Fibroblast of skin of abdomen (primary cell): Measurements from ENCODE around the gene SLC16A11.
A peak's percentile ranks its signal among the peaks of the same experiment; 100 is the strongest.
"Not testable (repeated sequence)": the region's sequence is repeated elsewhere in the genome, so short reads cannot be mapped to it uniquely, and the experiment has no call there.

Experiments
- DNase-seq: peaks from one replicate; pipeline ENCODE4 v3.0.0-alpha.2; 2013

Gene SLC16A11

GRCh38 chr17:7005716-7006115 lies 38.2 kb downstream of the SLC16A11 start:
- no peak for DNase-seq

DNA sequence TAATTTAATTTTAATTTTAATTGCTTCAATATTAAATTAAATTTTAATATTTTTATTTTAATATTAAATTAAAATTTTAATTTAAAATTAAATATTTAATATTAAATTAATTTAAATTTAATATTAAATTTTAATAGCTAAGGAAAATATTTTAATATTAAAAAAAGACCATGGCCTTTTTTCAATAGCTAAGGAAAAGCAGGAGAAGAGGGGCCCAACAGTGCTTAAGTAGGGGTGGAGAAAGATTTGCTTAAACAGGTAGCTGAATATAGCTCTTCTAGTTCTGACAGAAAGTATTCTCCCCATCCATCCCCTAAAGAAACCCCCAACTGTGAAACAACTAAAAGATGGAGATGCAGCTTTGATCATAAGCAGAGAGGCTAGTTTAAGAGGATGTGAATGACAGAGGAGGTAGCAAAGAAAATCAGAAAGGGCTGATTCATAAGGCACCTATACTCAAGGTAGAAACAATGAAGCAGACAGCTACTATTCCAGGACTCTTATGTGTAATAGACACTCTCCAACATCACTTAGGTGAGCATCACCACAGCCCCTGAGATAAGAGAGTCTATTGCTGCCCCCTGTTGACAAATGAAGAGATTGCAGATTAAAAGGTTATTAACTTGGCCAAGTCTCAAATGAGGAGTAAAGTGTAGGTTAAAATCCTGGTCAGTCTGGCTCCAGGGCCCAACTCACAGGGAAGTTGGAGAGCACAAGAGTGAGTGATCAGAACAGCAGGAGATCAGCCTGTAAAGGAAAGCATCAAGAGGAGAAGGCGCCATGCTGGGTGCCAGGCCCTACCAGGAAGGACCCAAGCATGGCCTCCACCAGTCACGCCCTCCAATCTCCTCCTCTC lies 39.3 kb downstream of the SLC16A11 start:
- DNase-seq, result peak; percentile 65

- DNase-seq, result no peak
These were observed 40.1 kb downstream of the SLC16A11 start for GRCh38 chr17:7003745-7004144.

DNA sequence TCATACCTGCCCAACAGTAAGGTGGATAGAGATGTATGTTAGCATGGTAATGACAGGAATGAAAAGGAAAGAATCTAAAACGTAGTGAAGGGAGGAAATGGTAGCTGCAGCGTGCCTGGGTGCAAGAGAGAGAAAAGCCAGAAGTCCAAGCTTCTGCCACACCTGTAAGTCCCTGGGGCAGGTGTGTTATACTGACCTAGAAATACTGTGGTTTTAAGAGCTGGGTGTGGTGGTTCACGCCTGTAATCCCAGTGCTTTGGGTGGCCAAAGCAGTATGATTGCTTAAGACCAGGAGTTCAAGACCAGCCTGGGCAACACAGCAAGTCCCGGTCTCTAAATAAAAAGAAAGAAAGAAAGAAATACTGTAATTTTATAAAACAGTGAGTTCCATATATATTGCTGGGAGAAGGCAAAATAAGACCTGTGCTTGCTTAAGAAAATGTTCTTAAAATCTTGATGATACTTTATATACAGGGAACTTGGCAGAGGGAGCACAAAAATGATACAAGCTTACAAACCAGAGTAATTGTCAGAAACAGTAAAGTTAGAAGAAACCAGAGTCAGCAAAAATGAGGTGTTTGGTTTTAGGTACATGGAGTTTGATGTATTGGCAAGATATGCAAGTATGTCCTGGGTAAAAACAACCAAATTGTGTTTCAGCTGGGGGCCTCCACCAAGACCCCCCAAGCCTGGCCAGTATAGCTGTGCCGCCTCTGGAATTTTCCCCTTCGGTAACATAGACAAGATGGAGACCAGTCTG lies 41.4 kb downstream of the SLC16A11 start:
- DNase-seq, result no peak

GRCh38 chr17:7001318-7001961 lies 42.5 kb downstream of the SLC16A11 start:
- DNase-seq, result no peak

DNA sequence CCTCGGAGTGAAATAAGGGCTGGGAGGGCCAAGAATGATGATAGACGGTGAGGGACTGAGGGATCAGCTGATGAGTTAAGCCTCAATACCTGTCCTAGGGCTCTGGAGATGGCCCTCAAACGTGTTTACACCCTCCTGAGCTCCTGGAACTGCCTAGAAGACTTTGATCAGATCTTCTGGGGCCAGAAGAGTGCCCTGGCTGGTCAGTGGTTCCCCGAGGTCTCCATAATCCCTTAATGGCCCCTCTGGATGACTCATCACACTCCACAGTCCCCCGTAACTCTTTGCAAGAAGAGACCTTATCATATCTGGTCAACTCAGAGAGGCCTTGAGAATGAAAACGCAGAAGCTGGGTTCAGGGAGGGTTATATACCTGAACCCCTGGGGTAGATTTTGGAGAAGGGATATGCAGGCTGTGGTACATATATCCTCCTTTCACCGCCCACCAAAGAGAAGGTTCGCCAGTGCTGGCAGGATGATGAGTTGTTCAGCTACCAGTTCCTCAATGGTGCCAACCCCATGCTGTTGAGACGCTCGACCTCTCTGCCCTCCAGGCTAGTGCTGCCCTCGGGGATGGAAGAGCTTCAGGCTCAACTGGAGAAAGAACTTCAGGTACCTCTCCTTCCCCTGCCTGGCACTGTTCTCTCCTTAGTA lies 44.9 kb downstream of the SLC16A11 start:
- no peak for DNase-seq

DNA sequence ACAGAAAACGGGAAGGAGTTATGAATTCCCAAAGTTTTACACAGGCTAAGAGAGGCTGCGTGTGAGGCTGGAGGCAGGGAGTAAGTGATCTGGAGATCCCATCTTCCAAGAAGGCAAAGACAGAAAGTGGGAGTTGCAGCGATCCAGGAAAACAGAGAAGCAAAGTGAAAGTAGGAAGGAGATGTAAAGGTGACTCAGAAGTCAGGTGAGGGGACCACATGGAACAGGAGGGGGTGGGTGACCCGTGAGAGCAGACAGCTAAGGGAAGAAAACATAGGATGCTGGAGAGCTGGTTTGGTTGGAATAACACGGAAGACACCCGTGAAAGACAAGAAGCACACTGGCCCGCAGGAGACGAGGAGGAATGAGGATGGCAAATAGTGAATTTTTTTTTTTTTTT lies 46.7 kb downstream of the SLC16A11 start:
- DNase-seq, result no peak

DNA sequence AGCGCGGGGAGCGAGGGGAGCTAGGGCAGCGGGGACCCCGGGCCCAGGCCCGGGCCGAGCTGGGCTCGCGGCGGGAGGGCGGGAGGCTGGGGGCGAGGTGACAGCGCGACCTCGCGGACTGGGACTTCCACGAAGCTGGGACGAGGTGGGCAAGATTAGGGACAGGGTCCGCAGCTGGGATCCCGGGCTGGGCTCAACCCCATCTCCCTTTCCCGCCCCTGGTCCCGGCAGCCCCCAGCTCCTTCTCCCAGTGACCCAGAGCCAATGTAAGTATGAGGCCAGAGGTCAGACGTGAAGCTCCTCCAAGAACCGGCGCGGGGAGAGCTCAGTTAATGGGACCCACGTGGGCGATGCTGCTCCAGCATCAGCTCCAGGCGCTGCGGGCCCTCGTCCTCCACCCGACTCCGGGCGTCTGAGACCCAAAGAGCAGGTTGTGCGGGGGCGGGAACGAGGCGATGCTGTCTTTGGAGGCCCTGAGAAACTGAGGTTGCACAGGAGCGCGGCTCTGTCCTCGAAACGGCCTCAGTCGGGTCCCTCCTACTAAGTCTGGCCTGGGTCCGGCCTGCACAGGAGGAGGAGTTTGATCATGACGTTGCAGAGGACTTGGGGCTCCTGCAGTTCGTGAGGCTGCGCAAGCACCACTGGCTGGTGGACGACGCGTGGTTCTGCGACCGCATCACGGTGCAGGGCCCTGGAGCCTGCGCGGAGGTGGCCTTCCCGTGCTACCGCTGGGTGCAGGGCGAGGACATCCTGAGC lies 47.5 kb downstream of the SLC16A11 start:
- DNase-seq, result no peak

DNA sequence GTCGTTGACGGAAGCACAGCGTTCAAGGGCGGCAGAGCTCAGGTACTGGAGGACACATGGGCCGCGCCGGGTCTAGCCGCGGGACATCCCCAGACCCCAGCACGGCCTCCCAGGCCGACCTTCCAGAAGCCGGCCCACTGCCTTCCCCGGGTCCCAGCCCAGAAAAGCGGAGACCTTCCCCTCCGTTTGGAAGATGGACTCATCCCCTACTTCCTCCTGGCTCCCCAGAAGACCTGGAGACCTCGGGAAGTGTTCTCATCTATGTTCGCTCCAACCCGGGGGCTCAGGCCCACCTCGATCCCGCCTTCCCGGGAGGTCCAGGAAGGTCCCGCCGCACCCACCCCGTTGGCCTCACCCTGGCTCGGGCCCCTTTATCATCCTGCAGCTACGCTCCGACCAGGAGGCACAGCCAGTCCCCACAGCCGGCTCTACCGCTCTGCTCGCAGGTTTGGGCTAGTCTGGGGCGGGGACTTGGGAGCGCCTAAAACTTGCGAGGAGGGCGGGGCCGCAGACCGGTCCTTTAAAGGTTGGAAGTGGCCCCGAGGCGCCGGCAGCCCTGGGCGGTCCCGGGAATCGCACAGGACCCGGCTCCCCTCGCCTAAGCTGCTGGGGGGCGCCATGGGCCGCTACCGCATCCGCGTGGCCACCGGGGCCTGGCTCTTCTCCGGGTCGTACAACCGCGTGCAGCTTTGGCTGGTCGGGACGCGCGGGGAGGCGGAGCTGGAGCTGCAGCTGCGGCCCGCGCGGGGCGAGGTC lies 48.2 kb downstream of the SLC16A11 start, which contains the start of gene ALOX12:
TSS of gene ALOX12 (plus strand) at position 550 of the 756 bp plus-strand sequence. CDS start at position 619, 69 bp downstream.
- DNase-seq, result no peak

DNA sequence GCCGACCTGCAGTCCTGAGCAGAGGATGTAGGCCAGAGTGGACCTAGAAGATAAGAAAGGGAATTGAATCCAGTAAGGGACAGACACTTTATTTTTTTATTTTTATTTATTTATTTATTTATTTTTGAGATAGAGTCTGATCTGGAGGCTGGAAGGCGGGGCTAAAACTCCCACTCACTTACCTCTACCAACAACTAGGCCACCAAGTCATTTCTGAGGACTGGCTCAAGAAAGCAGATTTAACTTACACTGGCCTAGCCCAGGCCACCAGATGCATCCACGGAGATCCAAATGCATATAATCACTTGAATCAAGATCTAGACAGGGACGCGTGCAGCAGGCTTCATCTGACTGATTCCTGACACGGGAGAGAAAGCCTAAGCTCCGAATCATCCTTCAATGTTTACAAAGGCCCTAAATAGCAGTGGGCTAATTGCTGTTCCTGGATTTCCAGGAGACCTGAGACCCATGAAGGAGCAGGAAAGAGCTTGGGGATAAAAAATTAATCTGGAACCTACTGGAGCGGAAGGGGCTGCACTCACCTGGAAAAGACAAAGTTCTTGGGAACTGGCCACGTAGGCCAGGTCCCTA lies 49.1 kb downstream of the SLC16A11 start:
- DNase-seq, result peak; percentile 37

- DNase-seq, result no peak
These were observed 49.7 kb downstream of the SLC16A11 start for GRCh38 chr17:6994118-6994598.

DNA sequence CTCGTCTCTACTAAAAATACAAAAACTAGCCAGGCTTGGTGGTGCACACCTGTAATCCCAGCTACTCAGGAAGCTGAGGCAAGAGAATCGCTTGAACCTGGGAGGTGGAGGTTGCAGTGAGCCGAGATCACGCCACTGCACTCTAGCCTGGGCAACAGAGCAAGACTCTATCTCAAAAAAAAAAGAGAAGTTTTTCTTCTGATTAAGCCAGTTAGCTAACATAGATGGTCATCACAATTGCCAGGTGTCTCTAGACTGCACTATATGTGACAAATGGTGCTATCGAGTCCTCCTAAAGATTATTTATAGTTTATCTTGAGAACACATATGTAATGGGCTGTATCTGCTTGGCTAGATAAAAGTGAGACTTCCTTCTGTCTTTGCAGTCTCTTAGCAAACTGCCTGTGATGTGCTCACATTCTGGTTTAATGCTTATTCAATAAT lies 50.3 kb downstream of the SLC16A11 start:
- not testable (repeated sequence) for DNase-seq
